HG03060 (cell line): ENCODE results near the gene ZNF236.

Experiments
- ATAC-seq: cut with Tn5 transposase; IDR thresholded peaks from one replicate; pipeline ENCODE4 v1.9.1; 2021; ENCODE audit warnings: low read depth, moderate number of reproducible peaks; ENCODE audit not compliant: unreplicated experiment

The ZNF236 gene

DNA sequence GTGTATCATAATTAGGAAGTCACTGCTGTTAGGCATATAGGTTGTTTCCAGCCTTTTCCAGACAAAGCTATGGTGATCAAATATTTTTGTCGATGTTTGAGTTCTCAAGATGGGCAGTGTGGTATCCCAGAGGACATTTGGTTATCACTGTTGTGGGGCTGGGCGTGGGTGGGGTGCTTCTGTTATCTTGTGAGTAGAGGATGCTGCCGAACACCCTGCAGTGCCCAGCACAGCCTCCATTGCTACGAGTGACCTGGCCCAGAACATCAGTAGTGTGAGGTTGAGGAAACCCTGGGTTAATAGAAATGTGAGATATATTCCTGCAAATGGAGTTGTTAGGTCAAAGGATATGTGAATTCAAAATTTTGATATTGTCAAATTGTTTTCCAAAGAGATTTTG, 33.2 kb downstream of the ZNF236 start:
- no peak for ATAC-seq

DNA sequence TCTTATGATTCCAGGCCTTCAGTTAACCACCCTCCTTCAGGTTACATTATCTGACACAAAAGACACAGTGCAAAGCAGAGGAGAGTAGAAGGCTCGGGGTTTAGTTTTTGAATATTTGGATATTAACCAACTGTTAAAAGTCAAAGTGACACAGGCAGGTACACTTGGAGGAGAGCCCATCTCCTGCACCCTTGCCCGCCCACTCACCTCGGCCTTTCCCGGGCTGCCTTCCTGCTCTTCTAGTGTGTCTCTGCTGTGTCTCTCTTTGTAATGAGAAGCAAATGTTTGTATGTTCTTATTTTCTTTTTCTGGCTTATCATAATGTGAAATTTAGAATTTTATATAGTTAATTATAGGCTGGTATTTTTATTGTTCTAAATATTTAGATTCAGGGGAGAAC, 35.1 kb downstream of the ZNF236 start:
- no peak for ATAC-seq

DNA sequence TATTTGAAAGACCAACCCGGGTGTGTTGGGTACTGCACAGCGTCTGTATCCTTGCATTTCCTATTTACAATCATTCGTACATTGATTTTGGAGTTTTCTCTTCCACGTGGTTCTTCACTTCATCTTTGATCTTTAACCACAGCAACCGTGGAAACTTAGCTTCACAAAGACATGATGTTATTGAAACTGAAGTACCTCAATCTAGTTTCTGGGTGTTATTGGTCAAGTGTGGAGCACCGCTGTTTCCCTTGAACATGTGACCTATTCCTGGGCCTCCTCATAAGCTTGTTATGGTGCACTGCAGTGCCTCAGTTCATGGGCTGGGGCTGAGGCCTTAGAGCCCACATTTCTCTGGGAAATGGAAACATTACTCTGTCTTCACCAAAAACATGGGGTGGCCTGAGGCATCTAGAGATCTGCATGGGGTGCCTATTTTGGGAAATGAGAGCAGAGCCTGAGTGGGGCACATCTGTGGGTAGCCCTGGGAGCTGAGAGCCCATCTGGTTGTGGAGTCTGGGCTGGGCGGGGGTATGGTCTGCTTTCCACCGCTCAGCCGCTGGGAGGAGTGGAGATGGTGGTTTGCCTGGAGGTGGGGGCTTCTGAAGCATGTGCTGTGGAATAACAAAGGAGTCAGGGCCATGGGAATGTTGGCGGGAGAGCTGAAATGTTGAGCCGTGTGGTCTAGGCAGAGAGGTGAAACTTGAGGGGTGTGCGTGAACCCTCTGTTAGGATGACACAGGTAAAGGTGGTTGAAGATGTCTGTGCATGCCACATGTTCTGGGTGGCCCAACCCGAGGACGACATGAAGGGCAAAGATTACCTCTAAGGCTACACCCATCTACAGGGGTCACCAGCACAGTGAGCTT, 37.4 kb downstream of the ZNF236 start:
- no peak for ATAC-seq

DNA sequence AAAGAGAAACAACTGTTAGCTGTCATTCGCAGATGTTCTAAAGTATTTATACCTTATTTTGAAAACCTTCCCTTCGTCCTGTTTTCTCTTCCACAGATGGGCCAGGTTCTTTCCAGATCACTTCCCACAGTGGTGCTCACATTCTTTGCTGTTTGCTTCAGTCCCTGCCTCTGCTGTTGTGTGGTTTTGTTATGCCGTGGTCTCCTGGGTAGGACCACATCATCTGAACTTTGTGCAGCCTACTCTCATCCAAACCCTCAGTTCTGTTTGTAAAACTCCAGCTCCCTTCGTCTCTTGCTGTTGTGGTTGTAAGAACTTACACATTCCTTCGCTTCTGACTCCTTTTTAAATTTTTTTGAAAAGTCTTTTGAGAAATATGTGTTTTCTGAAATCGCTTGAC, 38.1 kb downstream of the ZNF236 start:
- ATAC-seq: no peak

DNA sequence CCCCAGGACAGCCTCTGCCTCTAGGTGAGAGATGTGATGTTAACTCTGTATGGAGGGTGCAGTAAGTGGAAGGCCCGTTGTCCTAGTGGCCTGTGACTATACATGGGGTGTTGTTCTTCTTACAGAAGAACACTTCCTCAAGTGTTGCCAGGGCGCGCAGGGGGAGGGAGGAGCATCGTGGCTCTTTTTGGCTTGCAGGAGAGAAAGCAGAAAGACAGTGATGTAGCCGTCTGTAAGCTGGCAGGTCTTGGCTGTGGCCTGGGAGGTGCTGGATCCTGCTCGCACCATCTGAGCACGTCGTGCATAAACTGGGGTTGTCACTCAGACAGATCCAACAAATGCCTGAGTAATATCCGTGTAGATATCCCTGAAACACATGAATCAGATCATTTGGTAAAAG, 44.3 kb downstream of the ZNF236 start:
- no peak for ATAC-seq

DNA sequence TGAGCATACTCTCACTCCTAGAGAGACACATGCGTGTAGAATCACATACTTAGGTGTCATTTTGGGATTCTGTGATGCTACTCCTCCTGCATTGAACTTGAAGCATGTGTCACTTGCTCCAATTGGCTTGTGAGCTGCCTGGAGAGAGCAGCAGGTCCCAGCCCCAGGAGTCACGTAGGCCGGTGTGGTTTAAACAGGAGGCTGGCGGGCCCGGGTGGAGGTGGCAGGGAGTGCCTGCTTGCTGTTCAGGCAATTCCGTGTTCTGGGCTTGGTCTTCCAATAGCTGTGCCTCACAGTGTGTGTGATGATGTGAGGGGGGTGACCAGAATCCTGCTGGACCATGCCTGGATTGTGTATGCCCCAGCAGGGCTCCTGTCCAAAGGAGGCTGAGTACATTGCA, 51.0 kb downstream of the ZNF236 start:
- ATAC-seq: no peak

DNA sequence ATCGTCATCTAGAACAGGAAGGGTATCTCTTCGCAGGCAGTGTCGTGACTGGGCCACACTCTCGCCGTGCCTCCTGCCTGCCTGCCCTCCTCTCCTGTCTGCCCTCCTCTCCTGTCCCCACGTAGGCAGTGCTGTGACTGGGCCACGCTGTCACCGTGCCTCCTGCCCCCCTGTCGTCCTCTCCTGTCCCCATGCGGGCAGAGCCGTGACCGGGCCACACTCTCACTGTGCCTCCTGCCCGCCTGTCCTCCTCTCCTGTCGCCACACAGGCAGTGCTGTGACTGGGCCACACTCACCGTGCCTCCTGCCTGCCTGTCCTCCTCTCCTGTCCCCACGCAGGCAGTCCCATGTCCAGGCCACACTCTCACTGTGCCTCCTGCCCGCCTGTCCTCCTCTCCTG, 51.4 kb downstream of the ZNF236 start:
- no peak for ATAC-seq

DNA sequence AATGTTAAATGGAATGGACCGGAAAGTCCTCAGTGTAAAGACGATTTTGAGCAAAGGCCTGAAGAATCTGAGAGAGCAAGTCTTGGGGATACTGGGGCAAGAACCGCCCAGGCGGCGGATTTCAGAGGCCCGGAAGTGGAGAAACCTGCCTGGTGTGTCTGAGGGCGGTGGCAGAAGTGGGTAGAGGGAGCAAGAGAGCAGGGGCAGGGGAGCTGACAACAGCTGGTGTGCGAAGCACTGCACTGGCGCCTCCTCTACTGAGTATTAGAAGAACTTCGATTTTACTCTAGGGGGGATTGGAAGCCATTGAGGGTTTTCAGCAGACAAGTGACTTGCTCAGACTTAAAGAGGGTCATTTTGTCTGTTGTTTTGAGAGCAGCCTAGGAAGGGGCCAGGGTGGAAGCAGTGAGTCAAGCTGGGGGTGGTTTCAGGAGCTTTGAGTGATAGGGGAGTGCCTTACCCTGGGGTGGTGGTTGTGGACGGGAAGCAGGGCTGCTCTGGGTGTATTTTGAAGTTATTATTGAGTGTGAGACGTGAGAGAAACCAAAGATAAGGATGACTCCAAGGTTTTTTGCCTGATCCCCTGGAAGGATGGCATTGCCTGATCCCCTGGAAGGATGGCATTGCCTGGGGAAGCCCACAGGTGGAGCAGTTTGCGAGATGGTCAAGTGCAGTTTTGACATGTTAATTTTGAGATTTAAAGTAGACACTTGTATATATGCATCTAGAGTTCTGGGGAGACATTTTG, 52.5 kb downstream of the ZNF236 start:
- ATAC-seq: peak; percentile 25

DNA sequence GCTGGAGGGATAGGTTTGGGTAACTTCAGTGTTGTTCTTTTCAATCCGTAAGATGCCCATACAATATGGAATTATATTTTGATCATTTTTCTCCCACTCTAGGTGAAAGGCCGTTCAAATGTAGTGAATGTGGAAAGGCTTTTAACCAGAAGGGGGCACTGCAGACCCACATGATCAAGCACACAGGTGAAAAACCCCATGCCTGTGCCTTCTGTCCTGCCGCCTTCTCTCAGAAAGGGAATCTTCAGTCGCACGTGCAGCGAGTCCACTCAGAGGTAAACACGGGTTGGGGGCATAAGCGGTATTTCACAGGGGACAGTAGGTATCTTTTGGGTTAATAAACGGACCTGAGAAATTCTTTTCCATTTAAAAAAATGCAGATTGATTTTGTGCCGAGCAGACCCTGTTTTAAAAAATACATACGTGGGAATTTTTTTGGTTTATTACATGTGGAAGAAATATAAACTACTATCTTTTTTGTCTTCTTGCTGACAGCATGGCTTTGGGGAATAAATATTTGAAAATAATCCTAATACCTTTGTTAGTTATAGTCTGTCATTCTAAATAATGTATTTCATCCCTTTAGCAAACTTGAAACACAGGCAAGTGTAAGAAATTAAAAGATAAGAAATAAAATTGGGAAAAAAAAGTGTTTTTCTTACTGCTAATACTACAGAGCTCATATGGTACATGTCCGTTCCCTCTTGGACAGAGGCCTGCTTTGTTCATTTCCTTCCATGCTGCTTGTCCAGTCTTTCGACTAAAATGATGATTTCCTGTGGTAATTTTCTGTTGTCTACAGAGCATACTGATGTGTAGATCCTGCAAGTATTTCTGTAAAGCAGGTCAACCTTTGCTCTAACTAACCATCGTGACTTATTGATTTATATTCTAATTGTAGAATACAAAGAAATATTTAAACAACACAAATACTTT, 53.3 kb downstream of the ZNF236 start:
- ATAC-seq: peak; percentile 64

DNA sequence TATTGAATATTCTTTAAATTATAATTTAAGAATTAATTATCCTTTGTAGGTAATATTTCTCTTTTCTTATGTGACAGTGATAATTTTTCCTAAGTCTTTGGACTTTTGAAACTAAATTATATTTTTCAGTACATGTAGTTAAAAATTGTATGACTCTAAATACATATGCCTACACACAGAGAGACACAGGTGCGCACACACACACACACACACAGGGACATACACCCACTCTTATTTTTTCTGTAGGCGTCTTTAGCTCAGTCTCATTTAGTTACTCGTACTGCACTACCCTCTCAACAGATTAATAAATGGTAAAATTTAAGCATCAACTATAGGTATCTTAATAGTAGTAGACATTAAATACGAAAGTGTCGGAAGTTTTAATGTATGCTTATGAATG, 56.1 kb downstream of the ZNF236 start:
- ATAC-seq: no peak

DNA sequence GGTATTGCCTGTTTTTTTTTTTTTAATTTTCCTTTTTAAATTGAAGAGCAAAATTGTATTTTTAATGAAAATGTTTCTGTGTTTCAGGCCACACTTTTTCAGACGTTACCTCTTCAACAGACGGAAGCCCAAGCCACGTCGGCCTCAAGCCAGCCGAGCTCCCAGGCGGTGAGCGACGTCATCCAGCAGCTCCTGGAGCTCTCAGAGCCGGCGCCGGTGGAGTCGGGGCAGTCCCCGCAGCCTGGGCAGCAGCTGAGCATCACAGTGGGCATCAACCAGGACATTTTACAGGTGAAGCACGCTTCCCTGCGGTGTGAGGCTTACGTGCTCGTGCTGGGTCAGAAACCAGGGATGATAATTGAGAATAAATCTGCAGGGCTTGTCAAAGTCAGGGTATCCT, 57.7 kb downstream of the ZNF236 start:
- ATAC-seq: no peak

DNA sequence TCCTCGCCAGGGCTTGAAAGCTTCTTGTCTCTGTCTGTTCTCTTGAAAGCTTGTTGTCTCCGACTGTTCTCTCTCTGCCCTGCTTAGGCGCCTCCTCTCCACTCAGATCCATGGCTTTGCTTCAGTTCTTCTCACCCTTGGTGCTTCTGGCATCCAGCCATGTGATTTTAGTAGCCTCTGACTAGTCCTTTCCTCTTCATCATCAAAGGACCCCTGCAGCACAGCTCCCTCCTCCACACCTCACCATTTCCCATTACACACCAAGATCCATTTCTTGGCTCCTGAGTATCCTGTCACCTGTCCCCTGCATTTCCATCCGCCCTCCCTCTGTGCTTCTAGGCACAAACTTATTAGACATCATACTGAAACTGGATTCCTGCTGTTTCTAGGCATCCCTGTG, 59.4 kb downstream of the ZNF236 start:
- ATAC-seq: no peak

DNA sequence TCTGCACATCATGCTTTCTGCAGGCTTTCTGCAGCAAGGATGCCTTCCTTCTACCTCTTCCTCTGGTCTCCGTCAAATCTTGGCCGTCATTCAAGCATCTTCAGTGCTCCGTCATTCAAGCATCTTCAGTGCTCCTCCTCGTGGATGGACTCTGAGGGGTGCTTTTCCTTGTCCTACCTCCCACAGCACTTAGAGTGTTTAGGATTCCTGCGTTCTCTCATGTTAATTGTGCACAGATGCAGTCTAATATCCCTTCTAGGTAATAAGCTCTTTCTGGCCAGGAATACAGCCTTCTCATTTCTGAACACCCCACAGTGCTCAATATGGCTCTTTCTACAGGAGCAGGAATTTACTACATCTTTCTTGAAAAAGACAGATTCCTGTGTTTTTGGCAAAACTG, 59.8 kb downstream of the ZNF236 start:
- no peak for ATAC-seq

DNA sequence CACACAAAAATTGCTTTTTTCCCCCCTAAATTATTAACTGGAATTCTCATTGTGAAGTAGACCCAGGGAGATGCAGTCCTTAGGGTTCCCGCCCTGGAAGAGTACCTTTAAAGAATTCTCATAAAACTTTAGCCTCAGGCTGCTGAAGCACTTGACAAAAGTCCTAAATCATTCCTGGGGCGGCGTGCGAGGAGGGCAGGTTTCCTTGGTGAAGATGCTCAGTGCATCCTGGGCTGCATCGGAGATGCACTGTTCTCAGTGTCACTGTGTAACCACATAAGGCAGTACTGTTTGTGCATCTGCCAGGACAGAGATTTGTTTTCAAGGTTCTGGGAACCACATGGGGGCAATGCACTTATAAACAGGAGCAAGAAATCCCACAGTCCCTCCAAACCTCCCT, 62.6 kb downstream of the ZNF236 start:
- ATAC-seq: no peak

DNA sequence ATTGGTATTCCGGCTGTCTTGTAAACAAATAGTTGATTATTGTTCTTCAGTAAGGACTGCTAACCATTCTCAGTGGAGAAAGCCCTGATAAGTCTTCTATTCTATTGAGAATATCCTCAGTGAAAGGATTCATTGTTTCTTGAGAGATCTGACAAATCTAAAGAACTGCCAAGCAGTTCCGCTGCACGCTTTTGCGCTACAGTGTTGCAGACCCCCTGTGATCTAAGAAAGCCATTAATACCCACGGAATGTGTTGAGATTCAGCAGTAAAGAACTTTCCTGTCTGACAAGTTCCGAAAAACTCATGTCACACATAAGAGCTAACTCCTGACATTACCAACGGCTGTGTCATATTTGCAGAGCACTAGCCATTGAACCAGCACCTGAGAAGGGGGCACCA, 63.8 kb downstream of the ZNF236 start:
- ATAC-seq: no peak

DNA sequence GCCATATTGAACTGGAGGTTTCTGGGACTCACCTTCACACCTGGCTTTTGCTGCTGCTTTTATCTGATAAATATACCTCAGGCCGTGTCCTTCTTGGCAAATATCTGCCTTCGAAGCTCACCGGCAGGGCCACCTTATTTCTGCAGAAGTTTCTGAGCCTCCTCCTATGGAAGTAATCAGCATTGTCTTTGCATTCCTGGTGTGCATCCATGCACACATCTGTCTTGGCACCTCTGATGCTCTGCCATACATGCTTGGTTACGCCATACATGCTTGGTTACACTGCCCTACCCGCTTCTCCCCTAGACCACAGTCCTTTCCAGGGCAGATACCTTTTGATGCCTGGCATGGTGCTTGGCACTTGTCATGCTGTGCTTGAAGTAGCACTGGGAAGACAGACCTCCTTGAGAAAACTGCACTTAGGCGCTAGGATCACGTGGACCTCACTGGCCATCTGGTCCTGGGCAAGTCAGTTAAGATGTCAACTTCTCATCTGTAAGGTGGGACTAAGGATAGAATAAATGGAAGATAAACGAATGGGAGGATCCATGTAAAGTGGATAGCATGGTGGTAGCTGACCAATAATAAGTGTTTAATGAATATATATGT, 66.8 kb downstream of the ZNF236 start:
- ATAC-seq: no peak

DNA sequence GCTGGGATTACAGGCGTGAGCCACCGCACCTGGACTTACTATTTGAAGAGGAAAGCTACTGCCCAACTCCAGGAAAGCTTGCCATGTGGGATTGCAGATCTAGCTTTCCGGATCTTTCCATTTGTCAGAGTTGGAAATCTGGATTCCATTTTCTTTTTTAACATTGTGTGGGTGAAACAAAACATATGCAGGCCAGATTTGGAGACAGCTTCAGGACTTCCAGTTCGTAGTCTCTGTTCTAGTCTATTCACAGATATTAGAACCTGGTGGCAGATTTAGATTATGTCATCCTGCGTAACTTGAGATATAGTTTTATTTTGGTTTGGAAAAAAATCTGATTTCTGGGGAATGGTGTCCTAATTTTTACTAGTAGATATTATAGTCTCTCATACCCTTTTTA, 70.5 kb downstream of the ZNF236 start:
- no peak for ATAC-seq

DNA sequence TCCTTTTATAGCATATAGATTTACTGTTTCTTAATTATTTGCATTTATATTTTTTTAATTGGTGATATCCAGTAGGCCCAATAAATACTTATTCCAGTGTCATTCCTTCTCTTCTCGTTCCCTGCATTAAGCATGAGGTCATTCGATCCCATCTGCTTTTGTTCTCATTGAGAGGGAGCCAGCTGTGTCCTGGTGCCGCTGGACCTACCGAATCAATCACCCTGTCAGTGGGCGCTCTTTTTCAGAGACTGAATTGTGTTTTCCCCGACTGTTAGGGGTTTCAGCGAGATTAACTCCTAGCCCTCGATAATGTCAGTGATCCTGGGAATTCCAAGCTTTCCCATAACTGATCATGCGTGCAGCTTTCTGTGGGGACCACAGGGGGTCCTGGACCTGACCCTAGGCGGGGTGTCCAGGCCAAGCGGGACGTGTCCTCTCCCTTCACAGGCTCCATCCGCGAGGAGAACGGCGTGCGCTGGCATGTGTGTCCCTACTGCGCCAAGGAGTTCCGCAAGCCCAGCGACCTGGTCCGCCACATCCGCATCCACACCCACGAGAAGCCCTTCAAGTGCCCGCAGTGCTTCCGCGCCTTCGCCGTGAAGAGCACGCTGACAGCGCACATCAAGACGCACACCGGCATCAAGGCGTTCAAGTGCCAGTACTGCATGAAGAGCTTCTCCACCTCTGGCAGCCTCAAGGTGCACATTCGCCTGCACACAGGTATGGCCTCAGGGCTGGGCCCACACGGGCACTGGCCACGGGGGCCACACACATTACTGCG, 72.4 kb downstream of the ZNF236 start:
- ATAC-seq: no peak

DNA sequence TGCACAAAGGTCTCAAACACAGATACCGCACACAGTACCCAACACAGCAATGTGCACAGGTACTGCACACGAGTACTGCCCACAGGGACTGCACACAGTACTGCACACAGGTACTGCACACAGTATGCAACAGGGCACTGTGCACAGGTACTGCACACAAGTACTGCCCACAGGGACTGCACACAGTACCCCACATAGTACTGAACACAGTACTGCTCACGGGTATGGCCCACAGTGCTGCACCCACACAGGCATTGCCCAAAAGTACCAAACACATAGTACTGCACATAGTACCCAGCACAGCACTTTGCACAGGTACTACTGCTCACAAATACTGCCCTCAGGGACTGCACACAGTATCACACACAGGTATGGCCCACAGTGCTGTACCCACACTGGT, 73.1 kb downstream of the ZNF236 start:
- no peak for ATAC-seq

DNA sequence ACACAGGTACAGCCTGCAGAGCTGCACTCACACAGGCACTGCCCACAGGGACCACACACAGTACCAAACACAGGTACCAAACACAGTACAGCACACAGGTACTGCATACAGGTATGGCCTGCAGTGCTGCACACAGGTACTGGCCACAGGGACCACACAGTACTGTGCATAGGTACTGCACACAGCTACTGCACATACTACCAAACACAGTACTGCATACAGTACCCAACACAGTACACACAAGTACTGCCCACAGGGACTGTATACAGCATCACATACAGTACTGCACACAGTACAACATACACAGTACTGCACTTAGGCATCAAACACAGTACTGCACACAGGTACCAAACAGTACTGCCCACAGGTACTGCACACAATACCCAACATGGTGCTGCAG, 74.3 kb downstream of the ZNF236 start:
- ATAC-seq: no peak
